Measurements from ENCODE around the gene OR5H1. TPM values are rescaled to one million over a fixed set of nuclear protein-coding genes. Genes with fewer than 3 reads are reported as not detected.

The OR5H1 gene
- total RNA-seq, 1 experiment from 2014 or later, result not detected

DNA sequence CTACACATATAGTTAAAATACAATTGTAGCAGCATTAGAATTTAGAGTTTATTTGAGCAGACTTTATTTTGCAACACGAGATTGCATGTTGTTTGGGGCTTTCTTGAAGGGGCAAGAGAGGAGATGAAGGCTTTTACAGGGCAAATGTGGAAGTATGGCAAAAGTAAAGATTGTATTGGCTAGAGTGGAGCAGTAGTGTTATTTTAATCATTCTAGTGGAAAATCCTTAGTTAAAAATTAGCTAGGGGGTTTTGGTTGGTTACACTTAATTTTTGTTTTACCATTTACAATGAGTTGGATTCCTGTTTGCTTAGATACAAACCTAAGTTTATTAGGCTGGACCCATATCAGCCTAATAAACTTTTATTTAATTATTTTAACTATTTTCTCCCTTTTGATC lies 40.5 kb downstream of the OR5H1 start:
- Histone ChIP-seq H2BK5ac (ENCODE audit: insufficient read length, low read length) (no peak overlapping the region), H3K9me3 (ENCODE audit: control insufficient read depth, low read depth, low read length) (peaks cover 4% of the 10 kb centered on the region), H3K23me2 (ENCODE audit: insufficient read length, low read depth, low read length, poor library complexity, severe bottlenecking) (no peaks in the 10 kb centered on the region), H4K91ac (ENCODE audit: insufficient read length, low read depth, low read length) (no peak overlapping the region), H2BK12ac (ENCODE audit: insufficient read length, low read depth, low read length) (no peak overlapping the region), H3K79me1 (ENCODE audit: insufficient read depth, low read depth, low read length, poor library complexity, severe bottlenecking) (no peaks in the 10 kb centered on the region), H3K56ac (ENCODE audit: insufficient read length, low read depth, low read length) (no peak overlapping the region), H4K20me1 (ENCODE audit: control insufficient read depth, insufficient read depth, insufficient read length) (no peaks in the 10 kb centered on the region), H2AFZ (ENCODE audit: low read length) (no peak overlapping the region), H3K27ac (ENCODE audit: insufficient read length, low read depth, low read length) (no peak overlapping the region), H2AK5ac (ENCODE audit: insufficient read length, low read length) (no peak overlapping the region), H3K23ac (ENCODE audit: insufficient read length, low read depth, low read length) (no peak overlapping the region), H3K4me2 (ENCODE audit: insufficient read depth, insufficient read length, low read length) (no peak overlapping the region), H2BK120ac (ENCODE audit: low read depth, low read length, poor library complexity, severe bottlenecking) (no peak overlapping the region), H3K14ac (ENCODE audit: insufficient read depth, low read length) (no peak overlapping the region), H3K4ac (ENCODE audit: low read depth, low read length) (no peak overlapping the region), H4K8ac (replicated peaks; ENCODE audit: insufficient read length, low read depth, low read length) (no peak overlapping the region), H4K5ac (ENCODE audit: insufficient read length, low read depth, low read length) (no peak overlapping the region), H2BK15ac (ENCODE audit: low read depth, low read length) (no peak overlapping the region), H3K27me3 (ENCODE audit: insufficient read depth, low read length) (no peaks in the 10 kb centered on the region), H3K18ac (ENCODE audit: insufficient read length, low read depth, low read length) (no peak overlapping the region), H2BK20ac (ENCODE audit: low read depth, low read length, poor library complexity, severe bottlenecking) (no peak overlapping the region), H3K79me2 (ENCODE audit: insufficient read depth, low read length) (no peaks in the 10 kb centered on the region), H3T11ph (ENCODE audit: low read length) (no peak overlapping the region), H3K4me1 (ENCODE audit: insufficient read depth, low read length) (no peaks in the 10 kb centered on the region), H3K9ac (ENCODE audit: extremely low read depth, insufficient read length, low read length) (no peak overlapping the region)
- Mint-ChIP-seq H3K27ac (no peak overlapping the region), H3K9me3 (peaks cover 35 to 39% of the 10 kb centered on the region in 2 experiments), H3K4me3 (no peak overlapping the region), H3K4me1 (no peaks in the 10 kb centered on the region), H3K36me3 (ENCODE audit: insufficient read depth in 1 of 3, low read depth in 3 of 3) (peaks cover 11 to 37% (median 30%) of the 10 kb centered on the region in 3 experiments), H3K27me3 (ENCODE audit: low read depth) (peaks cover 2% of the 10 kb centered on the region)
- DNase-seq, result no peak
- WGBS (ENCODE audit: extremely low coverage, insufficient read length, low lambda C conversion rate), result no CpG with 5 or more reads among the region's 1 CpG
- TF ChIP-seq, protein P1, sequence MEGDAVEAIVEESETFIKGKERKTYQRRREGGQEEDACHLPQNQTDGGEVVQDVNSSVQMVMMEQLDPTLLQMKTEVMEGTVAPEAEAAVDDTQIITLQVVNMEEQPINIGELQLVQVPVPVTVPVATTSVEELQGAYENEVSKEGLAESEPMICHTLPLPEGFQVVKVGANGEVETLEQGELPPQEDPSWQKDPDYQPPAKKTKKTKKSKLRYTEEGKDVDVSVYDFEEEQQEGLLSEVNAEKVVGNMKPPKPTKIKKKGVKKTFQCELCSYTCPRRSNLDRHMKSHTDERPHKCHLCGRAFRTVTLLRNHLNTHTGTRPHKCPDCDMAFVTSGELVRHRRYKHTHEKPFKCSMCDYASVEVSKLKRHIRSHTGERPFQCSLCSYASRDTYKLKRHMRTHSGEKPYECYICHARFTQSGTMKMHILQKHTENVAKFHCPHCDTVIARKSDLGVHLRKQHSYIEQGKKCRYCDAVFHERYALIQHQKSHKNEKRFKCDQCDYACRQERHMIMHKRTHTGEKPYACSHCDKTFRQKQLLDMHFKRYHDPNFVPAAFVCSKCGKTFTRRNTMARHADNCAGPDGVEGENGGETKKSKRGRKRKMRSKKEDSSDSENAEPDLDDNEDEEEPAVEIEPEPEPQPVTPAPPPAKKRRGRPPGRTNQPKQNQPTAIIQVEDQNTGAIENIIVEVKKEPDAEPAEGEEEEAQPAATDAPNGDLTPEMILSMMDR (conservative IDR thresholded peaks at IDR 0.05), result no peak
